ENCODE results near the gene GALNT10.
A peak's percentile ranks its signal among the peaks of the same experiment; 100 is the strongest.
"Not testable (repeated sequence)": the region's sequence is repeated elsewhere in the genome, so short reads cannot be mapped to it uniquely, and the experiment has no call there.

The GALNT10 gene, protein sequence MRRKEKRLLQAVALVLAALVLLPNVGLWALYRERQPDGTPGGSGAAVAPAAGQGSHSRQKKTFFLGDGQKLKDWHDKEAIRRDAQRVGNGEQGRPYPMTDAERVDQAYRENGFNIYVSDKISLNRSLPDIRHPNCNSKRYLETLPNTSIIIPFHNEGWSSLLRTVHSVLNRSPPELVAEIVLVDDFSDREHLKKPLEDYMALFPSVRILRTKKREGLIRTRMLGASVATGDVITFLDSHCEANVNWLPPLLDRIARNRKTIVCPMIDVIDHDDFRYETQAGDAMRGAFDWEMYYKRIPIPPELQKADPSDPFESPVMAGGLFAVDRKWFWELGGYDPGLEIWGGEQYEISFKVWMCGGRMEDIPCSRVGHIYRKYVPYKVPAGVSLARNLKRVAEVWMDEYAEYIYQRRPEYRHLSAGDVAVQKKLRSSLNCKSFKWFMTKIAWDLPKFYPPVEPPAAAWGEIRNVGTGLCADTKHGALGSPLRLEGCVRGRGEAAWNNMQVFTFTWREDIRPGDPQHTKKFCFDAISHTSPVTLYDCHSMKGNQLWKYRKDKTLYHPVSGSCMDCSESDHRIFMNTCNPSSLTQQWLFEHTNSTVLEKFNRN

GRCh38 chr5:154190595-154191304 lies at the start of gene GALNT10:
Gene GALNT10, plus strand, starts transcription at chr5:154190733. Its CDS starts 134 bp downstream, at chr5:154190867.
- no peak for TF ChIP-seq ZFX (IDR thresholded peaks at IDR 0.05; ENCODE audit: borderline replicate concordance)
- no peak for TF ChIP-seq CTCF (IDR thresholded peaks at IDR 0.05)
- peak within 1 kb of the TSS; percentile 72 for H3K27ac ChIP-seq

DNA sequence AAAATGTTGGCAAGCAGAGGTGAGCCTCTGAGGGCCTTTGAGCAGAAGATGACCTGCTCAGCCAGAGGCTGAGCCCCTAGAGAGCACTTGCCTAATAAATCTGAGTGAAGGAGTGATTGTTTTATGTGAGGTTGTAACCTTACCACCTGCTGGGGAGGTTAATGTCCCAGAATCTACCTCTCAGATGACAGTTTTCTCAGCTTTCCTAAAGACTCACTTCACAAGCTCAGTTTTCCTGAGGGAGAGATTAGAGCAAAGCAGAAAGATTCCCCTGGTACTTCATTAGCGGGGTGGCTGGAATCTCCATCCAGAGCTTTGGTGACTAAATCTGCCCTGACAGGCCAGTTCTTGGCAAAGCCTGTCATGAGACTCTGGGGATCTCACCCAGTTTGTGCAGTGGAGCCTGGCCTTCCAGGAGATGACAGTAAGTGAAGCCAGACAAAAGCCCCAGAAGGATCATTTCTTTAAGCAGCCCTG lies 48.8 kb upstream of the GALNT10 start:
- TF ChIP-seq ZFX (IDR thresholded peaks at IDR 0.05; ENCODE audit: borderline replicate concordance), result no peak
- no peak for TF ChIP-seq CTCF (IDR thresholded peaks at IDR 0.05)
- H3K27ac ChIP-seq, result no peak overlapping the region

DNA sequence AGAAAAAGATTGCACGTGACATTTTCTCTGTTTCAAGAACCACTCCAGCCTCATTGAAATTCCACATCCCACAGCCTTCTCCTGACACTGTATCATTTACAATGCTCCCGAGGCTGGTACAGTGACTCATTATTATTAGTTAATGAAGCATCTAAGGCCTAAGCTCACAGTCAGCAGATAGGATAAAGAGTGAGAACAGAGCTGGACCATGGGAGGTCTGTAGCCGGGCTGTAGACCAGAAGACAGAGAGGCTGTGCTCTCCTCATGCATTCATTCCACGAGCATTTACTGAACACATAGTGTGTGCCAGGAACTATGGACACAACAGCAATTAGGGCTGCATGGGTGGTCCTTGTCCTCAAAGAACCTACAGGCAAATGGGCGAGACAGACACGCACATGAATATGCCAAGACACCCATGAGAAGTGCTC lies 47.3 kb upstream of the GALNT10 start:
- H3K27ac ChIP-seq, result no peak overlapping the region
- no peak for TF ChIP-seq ZFX (IDR thresholded peaks at IDR 0.05; ENCODE audit: borderline replicate concordance)
- TF ChIP-seq CTCF (IDR thresholded peaks at IDR 0.05), result no peak

DNA sequence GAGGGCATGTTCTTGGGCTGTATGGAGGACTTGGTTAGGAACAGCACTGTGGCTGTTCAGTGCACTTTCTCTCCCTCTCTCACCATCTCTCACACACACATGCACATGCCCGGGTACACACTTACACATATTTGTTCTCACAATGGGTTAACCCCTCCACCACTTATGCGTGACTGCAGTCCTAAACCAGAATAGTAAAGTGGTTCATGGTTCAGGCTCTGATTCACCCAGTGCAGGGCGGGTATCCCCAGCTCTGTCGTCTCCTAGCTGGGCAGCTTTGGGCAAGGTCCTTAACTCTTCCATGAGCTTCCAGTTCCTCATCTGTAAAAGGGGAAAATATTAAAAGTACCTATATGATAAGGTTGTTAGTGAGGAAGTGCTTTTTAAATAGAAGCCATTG lies 45.3 kb upstream of the GALNT10 start:
- no peak for TF ChIP-seq ZFX (IDR thresholded peaks at IDR 0.05; ENCODE audit: borderline replicate concordance)
- no peak for TF ChIP-seq CTCF (IDR thresholded peaks at IDR 0.05)
- H3K27ac ChIP-seq, result no peak overlapping the region

DNA sequence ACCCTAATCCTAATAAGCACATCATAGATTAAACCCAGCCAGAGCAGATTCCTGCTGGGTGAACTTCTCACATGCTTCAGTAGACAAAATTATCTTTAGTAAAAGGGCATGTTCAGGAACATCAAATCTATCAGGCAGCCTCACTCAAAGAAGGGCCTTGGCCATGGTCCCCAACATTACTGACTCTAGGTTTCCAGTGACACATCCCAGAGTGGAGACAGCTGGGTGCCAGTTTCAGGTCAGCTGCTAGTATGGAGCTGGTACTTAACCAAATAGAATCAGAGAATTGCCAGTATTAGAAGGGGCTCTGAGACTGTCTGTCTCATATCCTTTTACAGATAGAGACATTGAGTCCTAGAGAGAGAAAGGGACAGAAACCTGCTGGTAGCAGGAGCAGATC lies 44.1 kb upstream of the GALNT10 start:
- no peak overlapping the region for H3K27ac ChIP-seq
- TF ChIP-seq ZFX (IDR thresholded peaks at IDR 0.05; ENCODE audit: borderline replicate concordance) (no peak), CTCF (IDR thresholded peaks at IDR 0.05) (no peak)

GRCh38 chr5:154147666-154148065 lies 42.9 kb upstream of the GALNT10 start:
- H3K27ac ChIP-seq, result no peak overlapping the region
- no peak for TF ChIP-seq ZFX (IDR thresholded peaks at IDR 0.05; ENCODE audit: borderline replicate concordance)
- no peak for TF ChIP-seq CTCF (IDR thresholded peaks at IDR 0.05)

GRCh38 chr5:154150471-154150870 lies 40.1 kb upstream of the GALNT10 start:
- H3K27ac ChIP-seq, result not testable (repeated sequence)
